NCI-H2171 treated with DMSO at 0.1 percent for 48 hours (cell line): ENCODE data around the gene SH3RF3.
A peak's percentile ranks its signal among the peaks of the same experiment; 100 is the strongest.

Experiments used
- DNase-seq: peaks from one replicate; lab custom pipeline; 2025; lab: John Stamatoyannopoulos, UW

The SH3RF3 gene

GRCh38 chr2:109139865-109140396 lies 10.9 kb downstream of the SH3RF3 start:
- no peak for DNase-seq

- DNase-seq, result no peak
Measured at GRCh38 chr2:109141006-109141600, 12.1 kb downstream of the SH3RF3 start.

GRCh38 chr2:109141727-109142283 lies 12.8 kb downstream of the SH3RF3 start:
- no peak for DNase-seq

- DNase-seq, result no peak
Measured at GRCh38 chr2:109142416-109143210, 13.6 kb downstream of the SH3RF3 start.

- DNase-seq, result no peak
Measured at GRCh38 chr2:109143214-109144187, 14.5 kb downstream of the SH3RF3 start.

- DNase-seq, result no peak
Measured at GRCh38 chr2:109144271-109144670, 15.3 kb downstream of the SH3RF3 start.

GRCh38 chr2:109144721-109145120 lies 15.7 kb downstream of the SH3RF3 start:
- no peak for DNase-seq

- no peak for DNase-seq
Measured at GRCh38 chr2:109145286-109145685, 16.3 kb downstream of the SH3RF3 start.

- no peak for DNase-seq
Measured at GRCh38 chr2:109147405-109147804, 18.4 kb downstream of the SH3RF3 start.

- DNase-seq, result peak; percentile 43
Measured at GRCh38 chr2:109148117-109148746, 19.2 kb downstream of the SH3RF3 start.

GRCh38 chr2:109148991-109149645 lies 20.1 kb downstream of the SH3RF3 start:
- DNase-seq, result no peak

GRCh38 chr2:109150559-109150958 lies 21.6 kb downstream of the SH3RF3 start:
- no peak for DNase-seq

GRCh38 chr2:109151519-109151918 lies 22.5 kb downstream of the SH3RF3 start:
- no peak for DNase-seq

GRCh38 chr2:109153005-109153784 lies 24.2 kb downstream of the SH3RF3 start:
- DNase-seq, result no peak

GRCh38 chr2:109153807-109154206 lies 24.8 kb downstream of the SH3RF3 start:
- DNase-seq, result no peak

- DNase-seq, result no peak
Measured at GRCh38 chr2:109154226-109154625, 25.2 kb downstream of the SH3RF3 start.

- no peak for DNase-seq
Measured at GRCh38 chr2:109155553-109156451, 26.8 kb downstream of the SH3RF3 start.

GRCh38 chr2:109157563-109158105 lies 28.6 kb downstream of the SH3RF3 start:
- DNase-seq, result no peak

GRCh38 chr2:109158237-109158636 lies 29.2 kb downstream of the SH3RF3 start:
- no peak for DNase-seq
